Ovary (tissue), 9 donors: ENCODE measurements around the gene STMND1. TPM values are rescaled to one million over a fixed set of nuclear protein-coding genes. Genes with fewer than 3 reads are reported as not detected.

Experiments used
- DNase-seq, 5 donors: peaks; one replicate each; pipeline ENCODE4 v3.0.0-alpha.2; 2019 to 2020
- H3K27ac ChIP-seq, 2 donors: fragments of 200-600 bp; one replicate each; pipeline versions ENCODE4 v1.5.1 to v1.8.0; 2019 to 2022
- H3K27me3 ChIP-seq: fragments of 200-600 bp; one replicate; pipeline ENCODE4 v1.8.0; 2022
- H3K36me3 ChIP-seq: fragments of 200-600 bp; sonication (generic); one replicate; pipeline ENCODE4 v1.5.1; 2019
- H3K4me1 ChIP-seq: one replicate; pipeline ENCODE4 v1.8.1; 2013; ENCODE audit warnings: mild to moderate bottlenecking, moderate library complexity; ENCODE audit not compliant: insufficient read depth
- H3K4me3 ChIP-seq: fragments of 200-600 bp; sonication (generic); one replicate; pipeline ENCODE4 v1.5.1; 2017
- H3K9me3 ChIP-seq, 2 donors: fragments of 200-600 bp in 1 of 2; sonication (generic) in 1 of 2; one replicate each; pipeline versions ENCODE4 v1.5.1 to v1.8.1; 2013 to 2019; ENCODE audit warnings: mild to moderate bottlenecking in 1 of 2, moderate library complexity in 1 of 2
- EP300 ChIP-seq: sonication (generic); formaldehyde crosslinking; IDR thresholded peaks from one replicate; pipeline ENCODE4 v1.6.1; 2017; ENCODE audit warnings: antibody characterized with exemption
- POLR2A ChIP-seq: fragments of 450-650 bp; IDR thresholded peaks from one replicate; pipeline ENCODE4 v1.6.1; 2017; ENCODE audit warnings: antibody characterized with exemption, mild to moderate bottlenecking, moderate library complexity
- WGBS, 3 donors: extraction: QIAGEN DNeasy Blood & Tissue Kit in 1 of 3; methylation state at CpG; one replicate each; pipeline versions ENCODE4 v1.1.5 to v1.1.7; 2013 to 2017; 5-methylcytosine and 5-hydroxymethylcytosine counted together
- intact Hi-C, 4 donors: fragments of 100-400 bp; cut with DNase I; formaldehyde crosslinking; loops; one replicate each; pipeline versions ENCODE4 v1.11.0 to v1.15.1; 2022 to 2023
- polyA plus RNA-seq, 2 donors: library from polyadenylated mRNA; stranded (reverse); fragments of 200-250 nt in 1 of 2; fragments of 350-450 nt in 1 of 2; fragmentation: Illumina TruSeq in 1 of 2; extraction: RNeasy Lipid Tissue Mini Kit (QIAGEN cat#74804) in 1 of 2; gene quantifications; one replicate each; pipeline ENCODE4 v1.2.3, GENCODE V29; 2013 to 2014
- total RNA-seq, 7 donors: library from RNA; depleted of rRNA in 2 of 7; stranded (reverse); fragments of >200 nt in 2 of 7; fragmentation: NEBNext Ultra II Directional in 3 of 7; extraction: Animal tissue kit (Norgen Biotek cat#: 25700) in 3 of 7; gene quantifications; one replicate each; pipeline versions ENCODE4 v1.1.0 to v1.2.4, GENCODE V29; 2016 to 2023
- TF ChIP-seq, protein P1 (sequence below), 3 donors: fragments of 450-650 bp in 2 of 3; fragments of 200-600 bp in 1 of 3; IDR thresholded peaks; one replicate each; pipeline versions ENCODE4 v1.5.1 to v1.8.0; 2016 to 2022; ENCODE audit warnings: antibody characterized with exemption in 3 of 3, mild to moderate bottlenecking in 1 of 3
- donor health status: DM: no; HTN: no; CAD: no; lungs with moderate emphysema.
- donor health status: DM: no; HTN: no; CAD: no.
- donor health status: Bipolar disorder and iron deficiency.
- donor health status: DM: yes; HTN: yes; CAD: no.
- donor health status: DM: no; HTN: no; CAD: no.
- donor health status: DM: yes; HTN: yes; CAD: no.

STMND1 gene
- total and polyA plus RNA-seq, 9 donors, result 0.07 to 8.6 (median 0.70) TPM; not detected in 5

DNA sequence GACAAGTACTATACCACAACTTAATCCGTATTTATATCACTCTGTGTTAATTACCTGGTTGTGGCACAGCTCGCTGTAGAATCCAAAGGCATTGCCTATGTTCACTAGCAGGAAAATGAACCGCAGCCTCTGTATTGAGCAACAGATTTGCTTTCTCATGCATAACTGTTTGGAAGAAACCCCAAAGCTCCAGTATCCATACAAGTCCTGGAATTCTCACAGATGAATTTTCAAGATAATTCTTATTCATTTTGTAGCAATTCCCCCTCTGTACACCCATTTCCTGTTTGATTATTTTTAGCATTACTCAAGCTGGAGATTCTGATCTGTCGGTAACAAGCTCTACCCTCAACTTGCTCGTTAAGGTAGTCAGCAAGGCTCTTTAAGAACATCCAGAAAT is 63.5 kb downstream of the STMND1 start:
- Histone ChIP-seq H3K27ac (no peak overlapping the region), H3K9me3 (no peaks in the 10 kb centered on the region), H3K4me1 (no peaks in the 10 kb centered on the region), H3K36me3 (no peaks in the 10 kb centered on the region), H3K27me3 (no peaks in the 10 kb centered on the region), H3K4me3 (no peak overlapping the region)
- no peak for TF ChIP-seq EP300
- TF ChIP-seq, protein P1, sequence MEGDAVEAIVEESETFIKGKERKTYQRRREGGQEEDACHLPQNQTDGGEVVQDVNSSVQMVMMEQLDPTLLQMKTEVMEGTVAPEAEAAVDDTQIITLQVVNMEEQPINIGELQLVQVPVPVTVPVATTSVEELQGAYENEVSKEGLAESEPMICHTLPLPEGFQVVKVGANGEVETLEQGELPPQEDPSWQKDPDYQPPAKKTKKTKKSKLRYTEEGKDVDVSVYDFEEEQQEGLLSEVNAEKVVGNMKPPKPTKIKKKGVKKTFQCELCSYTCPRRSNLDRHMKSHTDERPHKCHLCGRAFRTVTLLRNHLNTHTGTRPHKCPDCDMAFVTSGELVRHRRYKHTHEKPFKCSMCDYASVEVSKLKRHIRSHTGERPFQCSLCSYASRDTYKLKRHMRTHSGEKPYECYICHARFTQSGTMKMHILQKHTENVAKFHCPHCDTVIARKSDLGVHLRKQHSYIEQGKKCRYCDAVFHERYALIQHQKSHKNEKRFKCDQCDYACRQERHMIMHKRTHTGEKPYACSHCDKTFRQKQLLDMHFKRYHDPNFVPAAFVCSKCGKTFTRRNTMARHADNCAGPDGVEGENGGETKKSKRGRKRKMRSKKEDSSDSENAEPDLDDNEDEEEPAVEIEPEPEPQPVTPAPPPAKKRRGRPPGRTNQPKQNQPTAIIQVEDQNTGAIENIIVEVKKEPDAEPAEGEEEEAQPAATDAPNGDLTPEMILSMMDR (IDR thresholded peaks at IDR 0.05), result no peak
- no peak for TF ChIP-seq POLR2A
- intact Hi-C loops, result no loop called here
- DNase-seq, result no peak
- WGBS, 3 donors, result 70 to 73% (median 72%) methylated on average over 5 of the region's 5 CpGs

DNA sequence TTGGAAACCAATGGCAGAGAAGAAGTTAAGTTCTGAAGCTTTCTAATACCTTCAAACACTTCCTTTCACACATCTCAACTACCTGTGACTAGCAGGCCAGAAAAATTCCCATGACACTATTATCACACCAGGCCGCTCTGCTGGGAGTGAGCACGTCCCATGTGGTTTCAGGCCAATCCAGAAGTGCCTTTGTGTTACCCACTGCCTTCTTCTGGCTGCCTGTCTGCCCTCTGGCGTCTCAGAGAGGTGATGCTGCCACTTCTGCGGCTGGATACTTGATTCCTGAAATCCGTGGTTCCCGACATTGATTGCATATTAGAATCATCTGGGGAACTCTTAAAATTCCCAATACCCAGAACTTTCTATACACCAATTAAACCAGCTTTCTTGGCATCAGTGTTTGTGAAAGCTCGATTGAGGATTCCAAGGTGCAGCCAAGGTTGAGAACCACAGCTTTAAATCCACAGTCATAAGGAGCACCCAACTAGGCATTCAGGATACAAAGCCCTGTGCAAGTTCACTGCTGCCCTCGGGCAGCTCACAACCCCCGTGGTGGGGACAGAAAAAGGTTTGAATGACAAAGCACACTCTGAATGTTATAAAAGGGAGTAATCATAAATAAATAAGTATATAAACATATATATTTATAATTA is 65.6 kb downstream of the STMND1 start:
- no peak for DNase-seq
- TF ChIP-seq POLR2A (no peak), EP300 (no peak)
- TF ChIP-seq, protein P1 (IDR thresholded peaks at IDR 0.05), result no peak
- WGBS, 3 donors, result 28 to 40% (median 30%) methylated on average over 9 of the region's 9 CpGs
- Histone ChIP-seq H3K27me3 (no peaks in the 10 kb centered on the region), H3K27ac (no peak overlapping the region), H3K4me3 (no peak overlapping the region), H3K4me1 (no peaks in the 10 kb centered on the region), H3K9me3 (no peaks in the 10 kb centered on the region), H3K36me3 (no peaks in the 10 kb centered on the region)
- intact Hi-C loops, result no loop called here

DNA sequence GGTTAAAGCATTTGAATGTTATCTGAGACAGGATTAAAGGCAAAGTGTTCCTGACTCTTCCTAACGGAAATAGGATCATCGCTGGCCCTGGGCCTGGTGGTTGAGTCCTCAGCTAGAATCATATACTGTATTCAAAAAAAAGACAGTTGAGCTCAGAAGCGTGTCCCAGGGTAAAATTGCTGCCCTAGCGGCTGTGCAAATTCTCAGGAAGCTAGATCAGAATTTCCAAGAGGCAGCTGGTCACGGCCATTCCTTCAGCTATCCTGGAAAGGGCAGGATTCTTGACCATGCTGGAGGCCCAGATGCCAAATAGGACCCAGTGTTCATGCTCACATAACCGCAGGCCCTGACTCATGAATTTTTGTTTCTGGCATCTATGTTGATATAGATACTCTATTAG is 67.4 kb downstream of the STMND1 start:
- TF ChIP-seq POLR2A (no peak), EP300 (no peak)
- TF ChIP-seq, protein P1 (IDR thresholded peaks at IDR 0.05), result no peak
- WGBS, 3 donors, result 78 to 84% (median 80%) methylated on average over 6 of the region's 6 CpGs
- DNase-seq, result no peak
- intact Hi-C loops, result no loop called here
- no peaks in the 10 kb centered on the region for H3K36me3 ChIP-seq
- no peak overlapping the region for H3K4me3 ChIP-seq
- no peaks in the 10 kb centered on the region for H3K27me3 ChIP-seq
- H3K4me1 ChIP-seq, result no peaks in the 10 kb centered on the region
- no peak overlapping the region for H3K27ac ChIP-seq
- no peaks in the 10 kb centered on the region for H3K9me3 ChIP-seq

DNA sequence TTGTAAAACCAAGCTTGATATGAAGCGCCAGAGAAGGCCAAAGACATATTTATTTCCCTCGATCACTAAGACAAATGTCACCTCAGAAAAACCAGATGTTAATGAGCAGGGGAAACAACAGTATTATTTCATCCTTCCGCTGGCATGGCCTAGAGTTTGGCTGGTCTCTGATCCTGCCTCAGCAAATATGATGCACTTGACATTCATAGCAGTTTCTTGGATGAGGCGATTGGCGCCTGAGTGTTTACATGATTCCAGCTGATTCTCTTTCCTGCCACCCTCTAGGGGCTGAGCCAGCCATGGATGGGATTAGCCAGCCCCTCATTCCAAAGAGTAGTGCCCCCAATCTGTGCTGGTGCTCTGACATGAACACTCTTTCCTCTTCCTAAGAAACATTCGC is 67.9 kb downstream of the STMND1 start:
- 91 to 95% (median 94%) methylated on average over 6 of the region's 6 CpGs for WGBS, 3 donors
- Histone ChIP-seq H3K27ac (no peak overlapping the region), H3K27me3 (no peaks in the 10 kb centered on the region), H3K4me3 (no peak overlapping the region), H3K4me1 (no peaks in the 10 kb centered on the region), H3K9me3 (no peaks in the 10 kb centered on the region), H3K36me3 (no peaks in the 10 kb centered on the region)
- intact Hi-C loops, result no loop called here
- TF ChIP-seq, protein P1 (IDR thresholded peaks at IDR 0.05), result no peak
- DNase-seq, result no peak
